Kidney glomerular epithelial cell (primary cell): ENCODE results near the gene ANKRD33B.
"Not testable (repeated sequence)": the region's sequence is repeated elsewhere in the genome, so short reads cannot be mapped to it uniquely, and the experiment has no call there.

Source experiments
- DNase-seq: peaks from one replicate; lab custom pipeline; 2025; lab: John Stamatoyannopoulos, UW

The ANKRD33B gene

DNA sequence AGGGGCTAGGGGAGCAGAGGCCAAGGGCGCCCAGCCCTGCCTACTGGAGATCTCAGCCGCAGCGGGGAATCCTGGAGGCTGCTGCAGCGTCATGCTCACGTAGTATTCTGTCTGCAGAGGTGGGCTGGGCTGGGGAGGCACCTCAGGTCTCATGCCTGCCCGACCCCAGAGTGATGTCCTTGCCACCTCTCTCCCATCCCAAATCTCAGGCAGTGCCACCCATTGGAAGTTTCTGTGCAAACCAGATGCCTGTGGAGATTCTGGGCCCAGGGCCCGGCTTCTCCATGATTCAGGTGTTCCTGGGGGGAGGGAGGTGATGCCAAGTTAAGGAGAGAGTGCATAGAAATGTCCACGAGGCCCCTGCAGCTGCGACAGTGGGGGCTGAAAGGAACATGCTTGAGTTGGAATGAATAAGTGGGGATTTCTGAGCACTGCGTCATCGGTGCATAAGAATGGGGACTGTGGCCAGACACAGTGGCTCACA, 72.0 kb downstream of the ANKRD33B start:
- DNase-seq = peak; percentile 13

DNA sequence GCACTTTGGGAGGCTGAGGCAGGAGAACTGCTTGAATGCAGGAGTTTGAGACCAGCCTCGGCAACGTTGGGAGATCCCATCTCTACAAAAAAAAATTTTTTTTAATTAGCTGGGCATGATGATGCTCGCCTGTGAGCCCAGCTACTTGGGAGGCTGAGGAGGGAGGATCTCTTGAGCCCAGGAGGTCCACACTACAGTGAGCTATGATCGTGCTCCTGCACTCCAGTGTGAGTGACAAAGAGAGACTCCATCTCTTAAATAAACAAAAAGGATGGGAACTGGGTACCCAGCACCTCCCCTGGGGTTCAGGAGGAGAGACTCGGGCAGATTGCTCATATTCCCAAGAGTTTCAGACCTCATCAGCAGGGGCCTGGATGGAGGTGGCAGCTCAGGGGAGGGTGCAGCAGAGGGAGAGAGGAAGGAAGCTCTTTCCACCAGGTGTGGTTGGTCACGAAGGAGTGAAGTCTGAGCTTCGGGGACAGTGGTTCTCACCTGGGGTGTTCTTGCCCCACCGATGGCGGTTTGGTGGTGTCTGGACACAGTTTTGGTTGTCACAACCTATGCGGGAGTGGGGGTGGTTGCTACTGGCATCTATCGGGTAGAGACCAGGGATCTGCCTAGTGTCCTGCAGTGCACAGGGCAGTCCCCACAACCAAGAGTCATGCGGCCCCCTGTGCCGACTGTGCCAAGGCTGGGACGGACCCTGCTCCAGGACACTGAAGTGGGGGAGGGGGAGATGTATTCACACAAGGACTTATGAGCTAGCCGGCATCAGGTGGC, 72.7 kb downstream of the ANKRD33B start:
- no peak for DNase-seq

DNA sequence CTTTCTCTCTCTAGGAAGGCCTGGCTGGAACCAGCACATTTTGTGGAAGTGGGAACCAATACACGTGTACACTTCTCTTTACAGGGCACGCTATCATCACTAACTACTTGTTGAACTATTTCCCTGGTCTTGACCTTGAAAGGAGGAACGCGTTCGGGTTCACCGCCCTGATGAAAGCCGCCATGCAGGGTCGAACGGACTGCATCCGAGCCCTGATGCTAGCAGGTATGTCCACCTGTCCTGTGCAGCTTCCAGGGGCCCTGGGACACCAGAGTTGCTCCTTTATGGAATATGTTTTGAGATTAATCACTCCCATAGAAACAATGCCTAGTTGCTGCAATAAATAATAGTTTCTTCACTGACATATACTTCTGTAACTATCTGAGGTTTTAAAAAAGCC, 74.1 kb downstream of the ANKRD33B start:
- DNase-seq = no peak

DNA sequence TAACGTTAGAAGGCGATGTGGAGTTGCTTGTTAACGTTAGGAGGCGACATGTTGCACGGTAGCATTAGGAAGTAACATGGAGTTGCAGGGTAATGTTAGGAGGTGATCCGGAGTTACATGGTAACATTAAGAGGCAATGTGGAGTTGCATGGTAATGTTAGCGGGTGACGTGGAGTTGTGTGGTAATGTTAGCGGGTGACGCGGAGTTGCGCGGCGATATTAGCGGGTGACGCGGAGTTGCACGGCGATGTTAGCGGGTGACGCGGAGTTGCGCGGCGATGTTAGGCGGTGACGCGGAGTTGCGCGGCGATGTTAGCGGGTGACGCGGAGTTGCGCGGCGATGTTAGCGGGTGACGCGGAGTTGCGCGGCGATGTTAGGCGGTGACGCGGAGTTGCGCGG, 74.9 kb downstream of the ANKRD33B start:
- DNase-seq = not testable (repeated sequence)

DNA sequence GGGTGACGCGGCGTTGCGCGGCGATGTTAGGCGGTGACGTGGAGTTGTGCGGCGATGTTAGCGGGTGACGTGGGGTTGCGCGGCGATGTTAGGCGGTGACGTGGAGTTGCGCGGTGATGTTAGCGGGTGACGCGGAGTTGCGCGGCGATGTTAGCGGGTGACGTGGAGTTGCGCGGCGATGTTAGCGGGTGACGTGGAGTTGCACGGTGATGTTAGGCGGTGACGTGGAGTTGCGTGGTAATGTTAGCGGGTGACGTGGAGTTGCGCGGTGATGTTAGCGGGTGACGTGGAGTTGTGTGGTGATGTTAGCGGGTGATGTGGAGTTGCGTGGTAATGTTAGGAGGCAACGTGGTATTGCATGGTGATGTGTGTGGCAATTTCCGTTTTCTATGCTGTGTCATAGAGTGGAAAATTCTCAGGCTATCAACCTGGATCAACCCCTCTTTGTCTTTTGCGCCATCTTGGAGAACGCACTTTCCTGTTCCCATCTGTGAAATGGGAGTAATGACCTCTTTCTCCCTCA, 76.0 kb downstream of the ANKRD33B start:
- no peak for DNase-seq

DNA sequence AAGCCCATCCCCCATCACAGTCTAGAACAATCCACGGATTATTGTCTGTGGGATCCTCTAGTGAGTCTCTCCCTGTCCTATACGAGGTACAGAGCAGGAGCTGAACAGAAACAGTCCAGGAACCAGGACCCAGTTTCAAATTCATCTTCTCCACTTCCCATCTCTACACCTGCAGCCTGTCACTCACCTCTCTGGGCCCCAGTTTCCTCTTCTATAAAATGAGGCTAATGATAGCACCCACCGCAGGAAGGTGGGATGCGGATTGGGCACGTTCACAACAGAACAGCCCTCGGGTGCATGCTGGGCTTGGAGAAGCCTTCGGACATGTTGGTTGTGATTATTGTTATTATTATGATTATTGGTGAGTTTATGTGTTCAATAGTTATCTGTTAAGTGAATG, 78.5 kb downstream of the ANKRD33B start:
- DNase-seq = no peak

DNA sequence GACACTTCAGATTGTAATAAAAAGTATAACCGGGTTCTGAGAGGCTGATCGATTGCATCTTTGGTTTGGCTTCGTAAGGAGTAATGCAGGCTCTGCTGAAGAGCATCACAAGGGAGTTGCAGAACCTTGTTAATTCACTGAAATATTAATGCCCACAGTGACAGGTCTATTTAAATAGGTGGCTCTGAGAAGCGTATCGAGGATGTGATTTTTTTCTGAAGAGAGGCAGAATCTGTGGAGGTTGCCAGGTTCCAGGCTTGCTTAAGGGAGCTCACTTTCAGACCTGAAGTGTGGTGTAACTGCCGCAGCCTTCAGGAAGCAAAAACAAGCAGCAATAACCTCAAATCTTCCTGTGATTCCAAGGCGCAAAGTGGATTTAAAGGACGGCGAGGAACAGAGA, 80.3 kb downstream of the ANKRD33B start:
- DNase-seq = no peak

DNA sequence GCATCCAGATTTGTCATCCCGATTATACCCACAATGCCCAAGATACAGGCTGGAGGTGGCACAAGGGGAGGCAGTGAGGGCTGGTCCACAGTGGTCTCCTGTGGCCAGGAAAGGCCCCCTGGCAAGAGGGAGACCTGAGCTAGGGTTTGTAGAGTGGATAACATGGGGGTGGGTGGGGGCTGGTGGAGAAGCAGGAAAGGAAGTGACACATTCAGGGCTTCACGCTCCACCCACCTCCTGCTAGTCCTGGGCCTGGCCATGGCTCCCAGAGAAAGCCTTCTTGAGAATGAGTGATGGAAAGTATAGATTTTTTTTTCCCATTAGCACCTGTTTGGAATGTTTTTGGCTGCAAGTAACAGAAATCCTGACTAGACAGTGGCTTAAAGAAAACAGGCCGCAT, 81.3 kb downstream of the ANKRD33B start:
- DNase-seq = no peak

DNA sequence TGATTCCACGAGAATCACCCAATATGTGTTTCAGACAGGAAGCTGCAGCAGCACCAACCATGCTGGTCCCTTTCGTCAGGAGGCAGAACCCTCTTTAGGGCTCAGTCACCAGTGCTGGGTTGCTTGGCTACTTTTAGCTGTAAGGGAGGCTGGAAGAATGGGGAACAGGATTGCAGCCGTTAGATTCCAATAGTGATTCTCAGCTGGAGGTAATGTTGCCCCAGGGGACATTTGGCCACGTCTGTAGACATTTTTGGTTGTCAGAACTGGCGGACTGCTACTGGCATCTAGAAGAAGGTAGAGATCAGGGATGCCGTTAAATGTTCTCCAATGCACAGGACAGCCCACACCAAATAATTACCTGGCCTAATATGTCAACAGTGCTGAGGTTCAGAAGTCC, 81.8 kb downstream of the ANKRD33B start:
- no peak for DNase-seq

DNA sequence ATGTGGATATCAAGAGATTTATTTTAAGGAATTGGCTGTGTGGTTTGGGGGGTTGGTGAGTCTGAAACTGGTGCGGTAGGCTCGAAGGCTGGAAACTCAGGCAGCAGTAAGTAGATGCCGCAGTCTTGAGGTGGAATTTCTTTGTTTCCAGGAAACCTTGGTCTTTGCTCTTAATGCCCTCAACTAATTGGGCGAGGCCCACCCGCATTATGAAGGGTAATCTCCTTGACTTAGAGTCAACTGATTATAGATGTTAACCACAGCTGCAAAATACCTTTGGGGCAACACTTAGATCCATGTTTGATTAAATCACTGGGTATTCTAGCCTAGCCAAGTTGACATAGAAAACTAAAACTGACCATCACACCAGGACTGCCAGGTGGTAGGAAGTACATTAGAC, 83.8 kb downstream of the ANKRD33B start:
- DNase-seq = no peak

DNA sequence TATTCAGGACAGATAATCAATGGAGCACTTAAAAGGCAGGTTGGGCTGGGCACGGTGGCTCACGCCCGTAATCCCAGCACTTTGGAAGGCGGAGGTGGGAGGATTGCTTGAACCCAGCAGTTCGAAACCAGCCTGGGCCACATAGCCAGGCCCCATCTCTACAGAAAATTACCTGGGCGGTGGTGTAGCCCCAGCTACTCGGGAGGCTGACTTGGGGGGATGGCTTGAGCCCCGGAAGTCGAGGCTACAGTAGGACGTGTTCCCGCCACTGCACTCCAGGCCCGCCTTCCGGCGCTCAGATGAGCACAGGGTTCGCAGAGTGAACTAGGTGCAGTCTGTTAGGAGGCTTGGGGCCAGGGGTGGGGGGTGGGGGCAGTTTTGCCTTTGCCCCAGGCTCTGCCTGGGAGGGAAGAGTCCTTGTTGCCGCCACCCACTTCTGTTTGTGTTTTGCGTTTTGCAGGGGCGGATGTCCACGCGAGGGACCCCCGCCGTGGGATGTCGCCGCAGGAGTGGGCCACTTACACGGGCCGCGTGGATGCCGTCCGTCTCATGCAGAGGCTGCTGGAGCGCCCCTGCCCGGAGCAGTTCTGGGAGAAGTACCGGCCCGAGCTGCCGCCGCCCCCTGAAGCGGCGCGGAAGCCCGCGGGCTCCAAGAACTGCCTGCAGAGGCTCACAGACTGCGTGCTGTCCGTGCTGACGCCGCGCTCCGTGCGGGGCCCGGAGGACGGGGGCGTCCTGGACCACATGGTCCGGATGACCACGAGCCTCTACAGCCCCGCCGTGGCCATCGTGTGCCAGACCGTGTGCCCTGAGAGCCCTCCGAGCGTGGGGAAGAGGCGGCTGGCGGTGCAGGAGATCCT, 85.2 kb downstream of the ANKRD33B start:
- DNase-seq = no peak

DNA sequence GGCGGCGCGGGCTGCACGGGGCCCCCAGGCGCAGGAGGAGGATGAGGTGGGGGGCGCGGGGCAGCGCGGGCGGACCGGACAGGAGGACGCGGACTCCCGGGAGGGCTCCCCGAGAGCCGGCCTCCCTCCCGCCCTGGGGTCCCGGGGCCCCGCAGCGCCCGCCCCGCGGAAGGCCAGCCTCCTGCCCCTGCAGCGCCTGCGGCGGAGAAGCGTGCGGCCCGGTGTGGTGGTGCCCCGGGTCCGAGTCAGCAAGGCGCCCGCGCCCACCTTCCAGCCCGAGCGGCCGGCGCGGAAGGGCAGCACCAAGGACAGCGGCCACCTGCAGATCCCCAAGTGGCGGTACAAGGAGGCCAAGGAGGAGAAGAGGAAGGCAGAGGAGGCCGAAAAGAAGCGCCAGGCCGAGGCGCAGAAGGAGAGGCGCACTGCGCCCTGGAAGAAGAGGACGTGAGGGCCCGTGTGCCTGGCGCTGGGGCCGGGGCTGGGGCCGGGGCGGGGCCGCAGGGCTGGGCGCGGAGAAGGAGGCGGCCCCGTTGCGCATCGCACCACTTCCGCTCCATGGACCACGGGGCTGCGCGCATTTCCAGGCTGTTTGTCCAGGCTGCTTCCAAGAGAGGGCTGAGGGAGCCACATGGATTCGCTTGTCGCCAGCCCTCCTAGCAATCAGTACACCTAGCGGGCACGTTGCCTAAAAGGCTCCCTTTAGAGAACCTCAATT, 86.0 kb downstream of the ANKRD33B start:
- no peak for DNase-seq

DNA sequence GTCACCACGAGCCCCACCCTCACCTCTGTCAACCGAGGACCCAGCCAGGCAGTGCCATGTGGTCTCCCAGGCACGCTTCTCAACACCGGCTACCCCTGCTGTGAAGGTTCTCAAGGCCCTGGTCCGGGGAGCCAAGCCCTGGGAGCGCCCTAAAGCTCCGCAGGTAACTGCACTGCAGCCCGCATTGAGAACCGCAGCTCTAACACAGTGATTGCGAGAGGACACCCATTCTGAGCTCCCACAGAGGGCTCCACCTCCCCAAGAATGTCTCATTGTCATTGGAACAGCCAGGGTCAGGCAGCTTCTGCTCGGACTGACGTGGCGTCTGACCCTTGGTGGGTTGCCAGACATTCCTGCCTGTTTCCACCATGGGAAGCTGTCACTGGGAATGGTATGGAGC, 88.3 kb downstream of the ANKRD33B start:
- DNase-seq = no peak

DNA sequence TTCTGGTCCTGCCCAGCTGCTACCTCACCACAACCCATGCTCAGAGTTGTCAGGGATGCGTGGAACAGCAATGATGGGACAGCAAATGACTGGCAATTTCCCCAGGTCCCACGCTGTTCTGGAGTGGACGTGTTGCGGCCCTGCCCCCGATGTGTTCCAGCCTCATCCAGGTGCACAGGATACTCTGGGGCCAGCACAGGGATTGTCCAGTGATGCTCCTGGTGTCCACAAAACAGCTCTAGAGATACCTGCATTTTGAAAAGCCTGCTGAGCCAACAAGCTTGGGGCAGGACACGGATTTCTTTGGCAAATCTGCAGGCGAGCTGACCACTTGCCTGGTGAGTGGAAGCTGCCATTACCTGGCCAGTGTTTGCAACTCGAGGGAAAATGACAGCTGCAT, 88.7 kb downstream of the ANKRD33B start:
- no peak for DNase-seq

DNA sequence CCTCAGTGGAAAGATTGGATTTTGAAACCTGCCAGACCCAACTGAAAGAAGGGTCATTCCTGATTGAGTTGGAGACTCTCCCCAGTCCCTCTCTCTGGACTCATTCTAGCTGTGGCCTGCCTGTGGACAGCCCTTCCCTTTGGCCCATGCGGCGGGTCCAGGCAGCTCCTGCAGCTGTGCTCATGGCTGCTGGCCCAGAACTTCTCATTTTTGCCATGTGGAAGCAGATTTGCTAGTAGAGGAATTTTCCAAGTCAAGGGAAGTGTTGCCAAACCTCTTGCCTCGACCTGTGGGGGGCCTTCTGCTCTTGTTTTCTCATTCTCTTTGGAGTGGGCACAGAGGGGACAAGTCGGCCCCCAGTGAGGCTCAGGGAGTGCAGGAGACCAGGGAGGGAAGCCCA, 89.2 kb downstream of the ANKRD33B start:
- DNase-seq = no peak

DNA sequence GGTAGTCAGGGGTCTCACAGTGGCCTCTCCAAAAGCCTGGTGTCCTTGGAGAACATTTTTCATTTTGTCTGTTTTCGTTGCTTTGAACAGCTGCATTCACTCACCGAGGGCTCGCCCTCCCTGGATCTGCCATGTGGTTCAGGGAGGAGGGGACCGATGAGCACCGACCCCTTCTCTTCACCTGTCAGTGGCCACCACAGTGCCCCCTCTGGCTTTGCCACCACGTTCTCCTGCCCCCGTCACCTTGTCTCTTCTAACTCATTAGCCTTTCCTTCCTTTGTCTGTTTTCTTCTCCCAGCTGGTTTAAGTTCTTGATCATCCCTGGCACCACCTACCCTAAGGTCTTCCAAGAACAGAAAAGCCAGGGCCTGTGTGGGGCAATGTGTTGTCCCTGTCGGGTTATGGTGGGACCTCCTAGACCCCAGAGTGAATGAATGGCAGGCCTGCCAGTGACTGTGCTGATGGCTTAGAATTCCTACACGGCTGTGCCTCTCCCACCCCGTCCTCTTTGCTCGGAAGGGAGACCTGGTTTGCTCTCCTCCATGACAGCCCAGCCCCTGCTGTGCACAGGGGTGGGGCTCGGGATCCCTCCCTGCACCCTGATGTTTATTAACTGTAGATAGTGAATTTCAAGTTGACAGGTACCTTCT, 90.0 kb downstream of the ANKRD33B start:
- DNase-seq = no peak

DNA sequence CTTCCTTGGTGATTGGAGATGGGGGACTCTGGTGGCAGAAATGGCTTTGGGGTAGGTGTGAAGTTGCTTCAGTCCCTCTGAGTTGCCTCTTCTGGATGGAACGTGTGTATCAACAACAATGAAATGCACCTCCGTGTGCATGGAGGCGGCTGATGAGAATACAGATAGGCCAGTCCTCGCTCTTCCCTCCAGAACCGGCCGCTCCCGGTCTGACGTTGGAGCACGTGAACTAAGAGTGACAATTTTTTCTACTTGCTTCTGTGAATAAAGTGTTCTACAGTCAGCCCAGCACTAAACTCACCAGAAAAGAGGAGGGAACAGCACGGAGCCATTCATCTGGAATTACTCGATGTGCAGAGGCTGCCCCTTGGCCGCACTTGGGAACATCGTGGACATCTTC, 90.7 kb downstream of the ANKRD33B start:
- DNase-seq = no peak

DNA sequence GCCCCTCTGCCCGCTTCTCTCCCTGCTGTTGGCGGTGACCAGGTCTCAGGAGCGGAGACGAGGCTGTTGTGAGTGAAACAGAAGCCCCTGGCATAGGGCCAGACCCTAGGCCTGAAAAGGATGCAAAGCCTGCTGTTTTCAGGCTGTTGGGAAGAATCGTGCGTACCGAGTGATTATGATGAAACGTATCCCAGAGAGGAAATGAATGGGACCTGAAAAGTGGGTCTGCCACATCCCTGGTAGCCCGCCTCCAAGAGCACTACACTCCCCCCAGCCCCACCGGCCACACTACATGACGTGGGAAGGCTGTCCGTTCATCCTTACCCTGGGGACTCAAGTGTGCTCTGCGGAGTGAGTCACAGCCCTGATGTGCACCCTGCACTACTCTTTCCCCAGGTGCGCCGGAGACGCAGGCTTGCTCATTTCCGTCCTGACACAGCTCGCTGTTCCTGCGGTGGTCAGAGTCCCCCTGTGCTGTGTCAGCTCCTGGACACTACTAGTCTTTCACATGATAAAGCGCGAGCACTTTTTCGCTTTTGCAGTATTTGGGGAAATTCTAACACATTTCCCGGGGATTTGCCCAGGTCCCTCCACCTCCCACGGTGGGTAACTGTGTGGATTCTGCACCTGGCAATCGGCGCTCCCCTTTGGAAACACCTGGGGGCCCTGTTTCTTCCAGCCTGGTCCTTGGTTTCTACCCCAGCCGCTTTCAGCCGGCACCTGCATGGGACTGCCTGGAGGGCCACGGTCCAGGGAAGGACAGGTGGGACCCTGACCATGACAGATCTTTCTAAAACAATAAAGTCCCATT, 91.5 kb downstream of the ANKRD33B start:
- no peak for DNase-seq

DNA sequence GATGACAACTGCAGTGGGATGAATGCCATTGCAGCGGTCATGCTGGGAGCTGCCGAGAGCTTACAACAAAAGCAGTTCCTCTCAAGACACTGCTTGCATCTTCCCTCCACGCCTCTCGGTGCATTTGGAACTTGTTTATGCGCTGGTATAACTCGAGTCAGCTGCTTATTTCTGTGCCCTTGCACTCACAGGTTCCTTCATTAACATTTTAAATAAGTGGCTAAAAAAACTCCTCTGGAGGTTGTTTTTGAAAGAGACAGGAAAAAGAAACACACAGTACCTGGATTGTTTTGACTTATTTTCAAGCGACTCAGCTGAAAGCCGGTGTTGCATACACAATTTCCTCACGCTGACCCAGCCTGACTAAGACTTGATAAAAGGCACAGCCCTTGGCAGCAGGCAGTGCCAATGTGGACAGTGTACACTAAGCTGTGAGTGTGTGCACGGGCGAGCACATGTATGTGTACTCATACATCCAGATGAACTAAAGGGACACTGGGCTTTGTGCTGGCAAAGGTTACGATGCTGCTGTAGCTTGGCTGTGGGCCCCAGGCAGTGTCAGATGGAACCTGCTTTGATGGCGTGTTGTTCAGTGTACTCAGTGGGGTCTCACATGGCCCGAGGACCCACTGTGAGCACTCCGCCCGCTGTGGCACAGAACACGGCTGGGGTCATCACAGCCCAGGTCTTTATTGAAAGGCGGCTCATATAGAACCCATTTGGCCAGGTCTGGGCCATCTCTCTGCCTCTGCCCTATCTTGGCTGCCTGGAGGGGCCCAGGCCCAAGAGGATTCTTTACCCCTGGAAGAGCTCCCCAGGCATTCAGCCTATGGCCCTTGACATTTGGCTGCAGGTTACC, 92.3 kb downstream of the ANKRD33B start:
- no peak for DNase-seq

DNA sequence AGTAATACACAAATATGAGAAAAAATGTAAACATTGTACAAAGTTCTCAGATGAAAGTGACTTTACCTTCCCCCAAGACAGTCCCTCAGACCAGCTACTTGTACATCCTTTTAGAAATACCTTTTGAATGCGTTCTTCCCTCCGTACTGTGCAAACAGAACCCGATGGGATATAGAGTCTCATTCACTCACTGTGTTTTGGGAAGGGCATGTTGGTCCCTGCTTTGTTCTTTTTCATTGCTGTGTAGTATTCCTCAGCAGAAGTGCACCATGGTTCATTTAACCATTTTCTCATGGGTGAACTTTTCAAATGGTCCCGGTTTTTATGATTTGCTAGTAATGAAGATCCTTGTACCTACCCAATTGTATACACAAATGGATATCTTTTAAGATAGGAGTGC, 94.4 kb downstream of the ANKRD33B start:
- DNase-seq = no peak
